Measurements from ENCODE around the gene USP22.

Gene USP22

GRCh38 chr17:20996724-20997615 is 45.8 kb downstream of the USP22 start:
- no peak overlapping the region for H3K4me3 ChIP-seq (ENCODE audit: low read length)
- no peaks in the 10 kb centered on the region for H3K27me3 ChIP-seq (ENCODE audit: insufficient read depth, low read length)
- H3K27ac ChIP-seq (ENCODE audit: low read length), result no peak overlapping the region

GRCh38 chr17:20995873-20996723 is 46.7 kb downstream of the USP22 start:
- H3K36me3 ChIP-seq (ENCODE audit: insufficient read depth, low read depth, low read length), result peaks cover 29% of the 10 kb centered on the region
- peaks cover 4% of the 10 kb centered on the region; the same call in 1 of the 2 replicates for H3K4me1 ChIP-seq (ENCODE audit: insufficient read depth, low read length)
- H3K4me3 ChIP-seq (ENCODE audit: low read length), result no peak overlapping the region
- H3K27ac ChIP-seq (ENCODE audit: low read length), result no peak overlapping the region
- H3K9ac ChIP-seq (ENCODE audit: low read depth, low read length), result no peak overlapping the region
- no peaks in the 10 kb centered on the region for H3K9me3 ChIP-seq (ENCODE audit: insufficient read depth, low read depth, low read length)
- H3K27me3 ChIP-seq (ENCODE audit: insufficient read depth, low read length), result no peaks in the 10 kb centered on the region

More at GRCh38 chr17:20996724-20997615, 45.8 kb downstream of the USP22 start:
- H3K9me3 ChIP-seq (ENCODE audit: insufficient read depth, low read depth, low read length), result no peaks in the 10 kb centered on the region
- peaks cover 37% of the 10 kb centered on the region for H3K36me3 ChIP-seq (ENCODE audit: insufficient read depth, low read depth, low read length)
- H3K4me1 ChIP-seq (ENCODE audit: insufficient read depth, low read length), result peaks cover 4% of the 10 kb centered on the region; the same call in 1 of the 2 replicates
- no peak overlapping the region for H3K9ac ChIP-seq (ENCODE audit: low read depth, low read length)

GRCh38 chr17:20995164-20995872 is 47.5 kb downstream of the USP22 start:
- peaks cover 21% of the 10 kb centered on the region for H3K36me3 ChIP-seq (ENCODE audit: insufficient read depth, low read depth, low read length)
- H3K27me3 ChIP-seq (ENCODE audit: insufficient read depth, low read length), result no peaks in the 10 kb centered on the region
- peaks cover 4% of the 10 kb centered on the region; the same call in 1 of the 2 replicates for H3K4me1 ChIP-seq (ENCODE audit: insufficient read depth, low read length)
- H3K9ac ChIP-seq (ENCODE audit: low read depth, low read length), result no peak overlapping the region
- H3K27ac ChIP-seq (ENCODE audit: low read length), result no peak overlapping the region
- H3K4me3 ChIP-seq (ENCODE audit: low read length), result no peak overlapping the region
- H3K9me3 ChIP-seq (ENCODE audit: insufficient read depth, low read depth, low read length), result no peaks in the 10 kb centered on the region

GRCh38 chr17:20994779-20995149 is 48.0 kb downstream of the USP22 start:
- no peak overlapping the region for H3K27ac ChIP-seq (ENCODE audit: low read length)
- H3K4me3 ChIP-seq (ENCODE audit: low read length), result no peak overlapping the region
- H3K9ac ChIP-seq (ENCODE audit: low read depth, low read length), result no peak overlapping the region
- H3K4me1 ChIP-seq (ENCODE audit: insufficient read depth, low read length), result peaks cover 4% of the 10 kb centered on the region; the same call in 1 of the 2 replicates
- no peaks in the 10 kb centered on the region for H3K27me3 ChIP-seq (ENCODE audit: insufficient read depth, low read length)
- peaks cover 15% of the 10 kb centered on the region for H3K36me3 ChIP-seq (ENCODE audit: insufficient read depth, low read depth, low read length)
- H3K9me3 ChIP-seq (ENCODE audit: insufficient read depth, low read depth, low read length), result no peaks in the 10 kb centered on the region

GRCh38 chr17:20993863-20994778 is 48.7 kb downstream of the USP22 start:
- Histone ChIP-seq H3K9ac (ENCODE audit: low read depth, low read length) (no peak overlapping the region), H3K4me3 (ENCODE audit: low read length) (no peak overlapping the region), H3K27me3 (ENCODE audit: insufficient read depth, low read length) (no peaks in the 10 kb centered on the region), H3K4me1 (ENCODE audit: insufficient read depth, low read length) (peaks cover 4% of the 10 kb centered on the region; the same call in 1 of the 2 replicates), H3K9me3 (ENCODE audit: insufficient read depth, low read depth, low read length) (no peaks in the 10 kb centered on the region), H3K36me3 (ENCODE audit: insufficient read depth, low read depth, low read length) (peaks cover 9% of the 10 kb centered on the region; the same call in 1 of the 2 replicates), H3K27ac (ENCODE audit: low read length) (no peak overlapping the region)

GRCh38 chr17:20992987-20993862 is 49.6 kb downstream of the USP22 start:
- no peak overlapping the region for H3K27ac ChIP-seq (ENCODE audit: low read length)
- no peak overlapping the region for H3K4me3 ChIP-seq (ENCODE audit: low read length)
- peak overlapping the region; percentile 62 for H3K9ac ChIP-seq (ENCODE audit: low read depth, low read length)
- no peaks in the 10 kb centered on the region for H3K27me3 ChIP-seq (ENCODE audit: insufficient read depth, low read length)
- peaks cover 4% of the 10 kb centered on the region; the same call in 1 of the 2 replicates for H3K4me1 ChIP-seq (ENCODE audit: insufficient read depth, low read length)
- H3K9me3 ChIP-seq (ENCODE audit: insufficient read depth, low read depth, low read length), result no peaks in the 10 kb centered on the region
- H3K36me3 ChIP-seq (ENCODE audit: insufficient read depth, low read depth, low read length), result no peaks in the 10 kb centered on the region

- Histone ChIP-seq H3K4me1 (ENCODE audit: insufficient read depth, low read length) (peaks cover 4% of the 10 kb centered on the region; the same call in 1 of the 2 replicates), H3K27me3 (ENCODE audit: insufficient read depth, low read length) (no peaks in the 10 kb centered on the region), H3K27ac (ENCODE audit: low read length) (no peak overlapping the region), H3K36me3 (ENCODE audit: insufficient read depth, low read depth, low read length) (no peaks in the 10 kb centered on the region), H3K9ac (ENCODE audit: low read depth, low read length) (no peak overlapping the region), H3K4me3 (ENCODE audit: low read length) (no peak overlapping the region), H3K9me3 (ENCODE audit: insufficient read depth, low read depth, low read length) (no peaks in the 10 kb centered on the region)
Measured at GRCh38 chr17:20992416-20992815, 50.4 kb downstream of the USP22 start.

- peaks cover 4% of the 10 kb centered on the region; the same call in 1 of the 2 replicates for H3K4me1 ChIP-seq (ENCODE audit: insufficient read depth, low read length)
- no peak overlapping the region for H3K27ac ChIP-seq (ENCODE audit: low read length)
- no peaks in the 10 kb centered on the region for H3K36me3 ChIP-seq (ENCODE audit: insufficient read depth, low read depth, low read length)
- H3K27me3 ChIP-seq (ENCODE audit: insufficient read depth, low read length), result no peaks in the 10 kb centered on the region
- H3K9ac ChIP-seq (ENCODE audit: low read depth, low read length), result no peak overlapping the region
- no peaks in the 10 kb centered on the region for H3K9me3 ChIP-seq (ENCODE audit: insufficient read depth, low read depth, low read length)
- no peak overlapping the region for H3K4me3 ChIP-seq (ENCODE audit: low read length)
Measured at GRCh38 chr17:20991276-20992037, 51.4 kb downstream of the USP22 start.

- Histone ChIP-seq H3K4me1 (ENCODE audit: insufficient read depth, low read length) (peaks cover 4% of the 10 kb centered on the region; the same call in 1 of the 2 replicates), H3K9ac (ENCODE audit: low read depth, low read length) (no peak overlapping the region), H3K27me3 (ENCODE audit: insufficient read depth, low read length) (no peaks in the 10 kb centered on the region), H3K9me3 (ENCODE audit: insufficient read depth, low read depth, low read length) (no peaks in the 10 kb centered on the region), H3K27ac (ENCODE audit: low read length) (no peak overlapping the region), H3K4me3 (ENCODE audit: low read length) (no peak overlapping the region), H3K36me3 (ENCODE audit: insufficient read depth, low read depth, low read length) (no peaks in the 10 kb centered on the region)
Measured at GRCh38 chr17:20989991-20990855, 52.6 kb downstream of the USP22 start.
